Measurements from ENCODE around the gene SLC22A1. TPM values are rescaled to one million over a fixed set of nuclear protein-coding genes. Genes with fewer than 3 reads are reported as not detected.

Gene SLC22A1
- polyA plus RNA-seq, 1 of the 3 experiments (the other 2 are of a cell fraction) = 0.20 TPM

DNA sequence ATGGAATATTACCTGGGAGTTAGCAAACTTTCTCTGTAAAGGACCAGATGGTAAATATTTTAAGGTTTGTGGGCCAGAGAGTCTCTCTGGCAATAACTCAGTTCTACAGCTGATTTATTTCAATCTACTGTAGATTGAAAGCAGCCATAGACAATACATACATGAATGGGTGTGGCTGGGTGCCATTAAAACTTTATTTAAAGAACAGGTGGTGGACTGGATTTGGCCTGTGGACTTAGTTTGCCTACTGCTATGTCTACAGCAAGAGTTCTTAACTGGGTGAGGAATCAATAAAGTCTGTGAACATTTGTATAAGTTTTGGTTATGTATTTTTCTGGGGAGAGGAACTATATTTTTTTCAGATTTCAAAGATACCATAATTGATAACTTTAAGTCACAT, 81.9 kb downstream of the SLC22A1 start:
- Histone ChIP-seq H3K4me1 (ENCODE audit: control insufficient read depth in 1 of 2, insufficient read depth in 2 of 2, low read depth in 1 of 2, low read length in 1 of 2) (no peaks in the 10 kb centered on the region), H3K4me2 (no peak overlapping the region), H2AFZ (ENCODE audit: low read depth) (no peak overlapping the region), H3K4me3 (ENCODE audit: low read depth in 2 of 2, low read length in 1 of 2) (no peak overlapping the region), H3K27ac (ENCODE audit: low read depth in 2 of 2, low read length in 1 of 2) (no peak overlapping the region), H3K79me2 (ENCODE audit: insufficient read depth) (no peaks in the 10 kb centered on the region), H3K9me3 (no peaks in the 10 kb centered on the region), H3K27me3 (ENCODE audit: insufficient read depth) (no peaks in the 10 kb centered on the region; the same call in 1 of the 2 replicates), H3K9ac (no peak overlapping the region), H3K9me2 (no peaks in the 10 kb centered on the region), H3K36me3 (replicated peaks in 1 of 2; ENCODE audit: control insufficient read depth in 1 of 2, insufficient read depth in 2 of 2, low read length in 1 of 2) (no peaks in the 10 kb centered on the region), H4K20me1 (ENCODE audit: insufficient read depth) (no peaks in the 10 kb centered on the region), H3F3A (replicated peaks; ENCODE audit: insufficient read depth) (no peaks in the 10 kb centered on the region)
- no peak for DNase-seq
- TF ChIP-seq, protein P1, sequence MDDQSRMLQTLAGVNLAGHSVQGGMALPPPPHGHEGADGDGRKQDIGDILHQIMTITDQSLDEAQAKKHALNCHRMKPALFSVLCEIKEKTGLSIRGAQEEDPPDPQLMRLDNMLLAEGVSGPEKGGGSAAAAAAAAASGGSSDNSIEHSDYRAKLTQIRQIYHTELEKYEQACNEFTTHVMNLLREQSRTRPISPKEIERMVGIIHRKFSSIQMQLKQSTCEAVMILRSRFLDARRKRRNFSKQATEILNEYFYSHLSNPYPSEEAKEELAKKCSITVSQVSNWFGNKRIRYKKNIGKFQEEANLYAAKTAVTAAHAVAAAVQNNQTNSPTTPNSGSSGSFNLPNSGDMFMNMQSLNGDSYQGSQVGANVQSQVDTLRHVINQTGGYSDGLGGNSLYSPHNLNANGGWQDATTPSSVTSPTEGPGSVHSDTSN (IDR thresholded peaks at IDR 0.05) = no peak
- TF ChIP-seq FOXM1 (IDR thresholded peaks at IDR 0.05; ENCODE audit: low read depth) = no peak
- TF ChIP-seq FOSL2 (IDR thresholded peaks at IDR 0.05; ENCODE audit: borderline replicate concordance, low read depth) = no peak
- TF ChIP-seq TCF12 (IDR thresholded peaks at IDR 0.05) = no peak
- no peak for TF ChIP-seq RXRA (IDR thresholded peaks at IDR 0.05; ENCODE audit: borderline replicate concordance, low read depth)
- no peak for TF ChIP-seq CHD2 (IDR thresholded peaks at IDR 0.05; ENCODE audit: low read length, partially characterized antibody)
- TF ChIP-seq FOXJ3 (CRISPR knock-in tag; IDR thresholded peaks at IDR 0.05) = no peak
- no peak for TF ChIP-seq EP300 (IDR thresholded peaks at IDR 0.05; ENCODE audit: borderline replicate concordance in 1 of 2, low read depth in 1 of 2, low read length in 1 of 2)
- no peak for TF ChIP-seq TAF1 (IDR thresholded peaks at IDR 0.05; ENCODE audit: borderline replicate concordance, low read depth, low read length)
- ChIA-PET POLR2A (no interaction called here), CTCF (no interaction called here)

DNA sequence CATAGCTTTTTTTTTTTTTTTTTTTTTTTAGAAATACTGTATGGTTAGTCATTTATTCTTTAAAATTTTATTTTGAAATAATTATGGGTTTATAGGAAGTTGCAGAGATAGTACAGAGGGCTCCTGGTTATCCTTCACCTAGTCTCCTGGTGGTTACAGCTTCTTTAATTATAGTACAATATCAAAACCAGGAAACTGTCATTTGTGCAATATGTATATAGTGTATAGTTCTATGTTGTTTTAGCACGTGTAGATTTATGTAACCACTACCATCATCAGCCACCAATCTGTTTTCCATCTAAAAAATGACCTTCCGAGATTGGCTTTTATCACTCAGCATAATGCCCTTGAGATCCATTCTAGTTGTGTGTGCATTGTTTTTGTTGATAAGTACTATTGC, 82.3 kb downstream of the SLC22A1 start:
- Histone ChIP-seq H3K27me3 (ENCODE audit: insufficient read depth) (no peaks in the 10 kb centered on the region; the same call in 1 of the 2 replicates), H3K9me2 (no peaks in the 10 kb centered on the region), H3K27ac (ENCODE audit: low read depth in 2 of 2, low read length in 1 of 2) (no peak overlapping the region), H3K4me1 (ENCODE audit: control insufficient read depth in 1 of 2, insufficient read depth in 2 of 2, low read depth in 1 of 2, low read length in 1 of 2) (no peaks in the 10 kb centered on the region), H2AFZ (ENCODE audit: low read depth) (no peak overlapping the region), H4K20me1 (ENCODE audit: insufficient read depth) (no peaks in the 10 kb centered on the region), H3K36me3 (replicated peaks in 1 of 2; ENCODE audit: control insufficient read depth in 1 of 2, insufficient read depth in 2 of 2, low read length in 1 of 2) (no peaks in the 10 kb centered on the region), H3K4me2 (no peak overlapping the region), H3K9me3 (no peaks in the 10 kb centered on the region), H3K9ac (no peak overlapping the region), H3F3A (replicated peaks; ENCODE audit: insufficient read depth) (no peaks in the 10 kb centered on the region), H3K79me2 (ENCODE audit: insufficient read depth) (no peaks in the 10 kb centered on the region), H3K4me3 (ENCODE audit: low read depth in 2 of 2, low read length in 1 of 2) (no peak overlapping the region)
- 13% methylated on average over 2 of the region's 2 CpGs for WGBS (ENCODE audit: low lambda C conversion rate)
- TF ChIP-seq EZH2phosphoT487 (IDR thresholded peaks at IDR 0.05; ENCODE audit: borderline replicate concordance, low read depth) = no peak
- TF ChIP-seq TAF1 (IDR thresholded peaks at IDR 0.05; ENCODE audit: borderline replicate concordance, low read depth, low read length) = no peak
- TF ChIP-seq, protein P2, sequence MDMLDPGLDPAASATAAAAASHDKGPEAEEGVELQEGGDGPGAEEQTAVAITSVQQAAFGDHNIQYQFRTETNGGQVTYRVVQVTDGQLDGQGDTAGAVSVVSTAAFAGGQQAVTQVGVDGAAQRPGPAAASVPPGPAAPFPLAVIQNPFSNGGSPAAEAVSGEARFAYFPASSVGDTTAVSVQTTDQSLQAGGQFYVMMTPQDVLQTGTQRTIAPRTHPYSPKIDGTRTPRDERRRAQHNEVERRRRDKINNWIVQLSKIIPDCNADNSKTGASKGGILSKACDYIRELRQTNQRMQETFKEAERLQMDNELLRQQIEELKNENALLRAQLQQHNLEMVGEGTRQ (IDR thresholded peaks at IDR 0.05; ENCODE audit: borderline replicate concordance, low read depth, low read length) = no peak
- TF ChIP-seq, protein P3, sequence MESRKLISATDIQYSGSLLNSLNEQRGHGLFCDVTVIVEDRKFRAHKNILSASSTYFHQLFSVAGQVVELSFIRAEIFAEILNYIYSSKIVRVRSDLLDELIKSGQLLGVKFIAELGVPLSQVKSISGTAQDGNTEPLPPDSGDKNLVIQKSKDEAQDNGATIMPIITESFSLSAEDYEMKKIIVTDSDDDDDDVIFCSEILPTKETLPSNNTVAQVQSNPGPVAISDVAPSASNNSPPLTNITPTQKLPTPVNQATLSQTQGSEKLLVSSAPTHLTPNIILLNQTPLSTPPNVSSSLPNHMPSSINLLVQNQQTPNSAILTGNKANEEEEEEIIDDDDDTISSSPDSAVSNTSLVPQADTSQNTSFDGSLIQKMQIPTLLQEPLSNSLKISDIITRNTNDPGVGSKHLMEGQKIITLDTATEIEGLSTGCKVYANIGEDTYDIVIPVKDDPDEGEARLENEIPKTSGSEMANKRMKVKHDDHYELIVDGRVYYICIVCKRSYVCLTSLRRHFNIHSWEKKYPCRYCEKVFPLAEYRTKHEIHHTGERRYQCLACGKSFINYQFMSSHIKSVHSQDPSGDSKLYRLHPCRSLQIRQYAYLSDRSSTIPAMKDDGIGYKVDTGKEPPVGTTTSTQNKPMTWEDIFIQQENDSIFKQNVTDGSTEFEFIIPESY (IDR thresholded peaks at IDR 0.05; ENCODE audit: borderline replicate concordance, low read depth) = no peak
- no peak for TF ChIP-seq YY1 (IDR thresholded peaks at IDR 0.05; ENCODE audit: low read depth)
- TF ChIP-seq EP300 (IDR thresholded peaks at IDR 0.05; ENCODE audit: borderline replicate concordance in 1 of 2, low read depth in 1 of 2, low read length in 1 of 2) = no peak
- no peak for TF ChIP-seq CHD2 (IDR thresholded peaks at IDR 0.05; ENCODE audit: low read length, partially characterized antibody)
- no peak for TF ChIP-seq NRF1 (IDR thresholded peaks at IDR 0.05; ENCODE audit: low read depth, low read length)
- TF ChIP-seq, protein P4, sequence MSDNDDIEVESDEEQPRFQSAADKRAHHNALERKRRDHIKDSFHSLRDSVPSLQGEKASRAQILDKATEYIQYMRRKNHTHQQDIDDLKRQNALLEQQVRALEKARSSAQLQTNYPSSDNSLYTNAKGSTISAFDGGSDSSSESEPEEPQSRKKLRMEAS (IDR thresholded peaks at IDR 0.05; ENCODE audit: low read depth) = no peak
- TF ChIP-seq RFX5 (IDR thresholded peaks at IDR 0.05; ENCODE audit: low read length) = no peak
- no peak for TF ChIP-seq MEF2A (IDR thresholded peaks at IDR 0.05; ENCODE audit: borderline replicate concordance, low read depth)
- TF ChIP-seq, protein P5, sequence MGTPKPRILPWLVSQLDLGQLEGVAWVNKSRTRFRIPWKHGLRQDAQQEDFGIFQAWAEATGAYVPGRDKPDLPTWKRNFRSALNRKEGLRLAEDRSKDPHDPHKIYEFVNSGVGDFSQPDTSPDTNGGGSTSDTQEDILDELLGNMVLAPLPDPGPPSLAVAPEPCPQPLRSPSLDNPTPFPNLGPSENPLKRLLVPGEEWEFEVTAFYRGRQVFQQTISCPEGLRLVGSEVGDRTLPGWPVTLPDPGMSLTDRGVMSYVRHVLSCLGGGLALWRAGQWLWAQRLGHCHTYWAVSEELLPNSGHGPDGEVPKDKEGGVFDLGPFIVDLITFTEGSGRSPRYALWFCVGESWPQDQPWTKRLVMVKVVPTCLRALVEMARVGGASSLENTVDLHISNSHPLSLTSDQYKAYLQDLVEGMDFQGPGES (IDR thresholded peaks at IDR 0.05; ENCODE audit: low read depth, low read length) = no peak
- no peak for TF ChIP-seq GATA2 (CRISPR knock-in tag; IDR thresholded peaks at IDR 0.05)
- no peak for TF ChIP-seq MXI1 (IDR thresholded peaks at IDR 0.05; ENCODE audit: low read depth, low read length)
- TF ChIP-seq TCF12 (IDR thresholded peaks at IDR 0.05) = no peak
- no peak for TF ChIP-seq JUND (IDR thresholded peaks at IDR 0.05)
- CTCF ChIA-PET = no interaction called here
- POLR2A ChIA-PET = no interaction called here
- no peak for DNase-seq
